Esophagus muscularis mucosa (tissue), 4 donors: ENCODE data around the gene SLC22A8. TPM values are rescaled to one million over a fixed set of nuclear protein-coding genes. Genes with fewer than 3 reads are reported as not detected.
"Not testable (repeated sequence)": the region's sequence is repeated elsewhere in the genome, so short reads cannot be mapped to it uniquely, and the experiment has no call there.

ENCODE experiments used
- DNase-seq: peaks from one replicate; pipeline ENCODE4 v3.0.0-alpha.2; 2017; ENCODE audit errors: extremely low spot score
- H3K27ac ChIP-seq, 4 donors: fragments of 200-600 bp; sonication (generic); replicated peaks in 1 of 4; 1 replicate in 3 of 4; 2 replicates in 1 of 4; pipeline ENCODE4 v1.5.1; 2016 to 2019; ENCODE audit warnings: mild to moderate bottlenecking in 1 of 4
- H3K27me3 ChIP-seq, 4 donors: fragments of 200-600 bp; sonication (generic); one replicate each; pipeline versions ENCODE4 v1.5.1 to v1.6.0; 2016 to 2019
- H3K36me3 ChIP-seq, 4 donors: fragments of 200-600 bp; sonication (generic); one replicate each; pipeline ENCODE4 v1.5.1; 2016 to 2019
- H3K4me1 ChIP-seq, 4 donors: fragments of 200-600 bp; sonication (generic); one replicate each; pipeline ENCODE4 v1.5.1; 2016 to 2019
- H3K4me3 ChIP-seq, 4 donors: fragments of 200-600 bp; sonication (generic); 1 replicate in 2 of 4; 2 replicates in 2 of 4; pipeline ENCODE4 v1.5.1; 2016 to 2019; ENCODE audit warnings: mild to moderate bottlenecking in 4 of 4, moderate library complexity in 1 of 4
- H3K9me3 ChIP-seq, 4 donors: fragments of 200-600 bp; sonication (generic); 1 replicate in 3 of 4; 2 replicates in 1 of 4; pipeline ENCODE4 v1.5.1; 2016 to 2019
- EP300 ChIP-seq: sonication (generic); formaldehyde crosslinking; IDR thresholded peaks from one replicate; pipeline ENCODE4 v1.6.1; 2017; ENCODE audit warnings: antibody characterized with exemption
- POLR2A ChIP-seq: fragments of 450-650 bp; IDR thresholded peaks from one replicate; pipeline ENCODE4 v1.6.1; 2017; ENCODE audit warnings: antibody characterized with exemption, moderate library complexity, mild to moderate bottlenecking, low read depth
- POLR2AphosphoS5 ChIP-seq, 2 donors: sonication (generic); formaldehyde crosslinking; IDR thresholded peaks; one replicate each; pipeline ENCODE4 v1.6.1; 2017; ENCODE audit warnings: antibody characterized with exemption in 2 of 2
- whole genome bisulfite sequencing: methylation state at CpG from one replicate; pipeline ENCODE4 v1.1.5; 2018; 5-methylcytosine and 5-hydroxymethylcytosine counted together
- intact Hi-C: fragments of 100-400 bp; cut with DNase I; formaldehyde crosslinking; loops from one replicate; pipeline ENCODE4 v1.15.1; 2023
- total RNA-seq, 4 donors: library from RNA; depleted of rRNA; stranded (reverse); fragments of >200 nt; gene quantifications; one replicate each; pipeline versions ENCODE4 v1.1.0 to v1.2.1, GENCODE V29; 2016
- TF ChIP-seq, protein P1 (sequence below), 3 experiments: fragments of 200-600 bp in 2 of 3; fragments of 450-650 bp in 1 of 3; sonication (generic) in 2 of 3; IDR thresholded peaks; one replicate each; pipeline ENCODE4 v1.5.1; 2017 to 2019; ENCODE audit warnings: antibody characterized with exemption in 3 of 3, mild to moderate bottlenecking in 2 of 3, moderate library complexity in 1 of 3

SLC22A8 gene
- total RNA-seq, 4 donors from 2014 or later, result not detected

DNA sequence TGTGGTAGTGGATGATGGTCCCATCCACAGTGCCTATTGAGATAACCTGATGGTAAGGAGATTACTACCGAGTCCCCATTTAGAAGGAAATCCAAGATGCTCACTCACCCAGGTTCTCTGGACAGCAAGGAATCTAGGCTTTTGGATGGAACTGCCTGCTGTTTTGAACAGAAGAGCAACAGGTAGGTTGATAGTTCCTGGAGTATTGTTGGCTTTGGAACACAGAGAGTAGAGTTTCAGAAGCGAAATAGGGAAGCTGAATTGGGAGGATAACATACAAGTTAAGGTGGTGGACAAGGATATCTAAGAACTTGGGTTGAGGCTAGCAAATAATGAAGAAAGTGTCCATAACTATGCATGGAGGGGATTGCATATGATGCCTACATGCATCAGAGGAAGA is 58.5 kb downstream of the SLC22A8 start:
- Histone ChIP-seq H3K27me3 (no peaks in the 10 kb centered on the region), H3K4me1 (peaks cover 11 to 17% (median 16%) of the 10 kb centered on the region in 4 donors), H3K36me3 (no peaks in the 10 kb centered on the region), H3K9me3 (no peaks in the 10 kb centered on the region), H3K27ac (no peak overlapping the region), H3K4me3 (no peak overlapping the region)
- intact Hi-C loops, result no loop called here
- TF ChIP-seq, protein P1, sequence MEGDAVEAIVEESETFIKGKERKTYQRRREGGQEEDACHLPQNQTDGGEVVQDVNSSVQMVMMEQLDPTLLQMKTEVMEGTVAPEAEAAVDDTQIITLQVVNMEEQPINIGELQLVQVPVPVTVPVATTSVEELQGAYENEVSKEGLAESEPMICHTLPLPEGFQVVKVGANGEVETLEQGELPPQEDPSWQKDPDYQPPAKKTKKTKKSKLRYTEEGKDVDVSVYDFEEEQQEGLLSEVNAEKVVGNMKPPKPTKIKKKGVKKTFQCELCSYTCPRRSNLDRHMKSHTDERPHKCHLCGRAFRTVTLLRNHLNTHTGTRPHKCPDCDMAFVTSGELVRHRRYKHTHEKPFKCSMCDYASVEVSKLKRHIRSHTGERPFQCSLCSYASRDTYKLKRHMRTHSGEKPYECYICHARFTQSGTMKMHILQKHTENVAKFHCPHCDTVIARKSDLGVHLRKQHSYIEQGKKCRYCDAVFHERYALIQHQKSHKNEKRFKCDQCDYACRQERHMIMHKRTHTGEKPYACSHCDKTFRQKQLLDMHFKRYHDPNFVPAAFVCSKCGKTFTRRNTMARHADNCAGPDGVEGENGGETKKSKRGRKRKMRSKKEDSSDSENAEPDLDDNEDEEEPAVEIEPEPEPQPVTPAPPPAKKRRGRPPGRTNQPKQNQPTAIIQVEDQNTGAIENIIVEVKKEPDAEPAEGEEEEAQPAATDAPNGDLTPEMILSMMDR (IDR thresholded peaks at IDR 0.05), result no peak
- TF ChIP-seq EP300, result no peak
- TF ChIP-seq POLR2AphosphoS5 (IDR thresholded peaks at IDR 0.05), result no peak
- TF ChIP-seq POLR2A, result no peak
- 79% methylated on average over 2 of the region's 2 CpGs for WGBS
- DNase-seq, result no peak

GRCh38 chr11:62954478-62954877 is 61.2 kb downstream of the SLC22A8 start:
- peaks cover 9 to 13% (median 12%) of the 10 kb centered on the region in 4 donors for H3K4me1 ChIP-seq
- no peaks in the 10 kb centered on the region for H3K36me3 ChIP-seq
- DNase-seq, result no peak
- H3K27ac ChIP-seq, result no peak overlapping the region
- intact Hi-C loops, result no loop called here
- H3K27me3 ChIP-seq, result no peaks in the 10 kb centered on the region
- no peak overlapping the region for H3K4me3 ChIP-seq
- no peaks in the 10 kb centered on the region for H3K9me3 ChIP-seq
- TF ChIP-seq EP300 (no peak), POLR2AphosphoS5 (IDR thresholded peaks at IDR 0.05) (no peak), POLR2A (no peak)
- TF ChIP-seq, protein P1 (IDR thresholded peaks at IDR 0.05), result no peak
- WGBS, result 71% methylated on average over 5 of the region's 5 CpGs

- intact Hi-C loops, result no loop called here
- WGBS, result 91% methylated on average over 4 of the region's 4 CpGs
- no peaks in the 10 kb centered on the region for H3K27me3 ChIP-seq
- DNase-seq, result no peak
- H3K9me3 ChIP-seq, result no peaks in the 10 kb centered on the region
- no peaks in the 10 kb centered on the region for H3K36me3 ChIP-seq
- no peak overlapping the region for H3K4me3 ChIP-seq
- no peak overlapping the region for H3K27ac ChIP-seq
- peaks cover 3 to 6% (median 5%) of the 10 kb centered on the region in 4 donors for H3K4me1 ChIP-seq
- TF ChIP-seq, protein P1 (IDR thresholded peaks at IDR 0.05), result no peak
- TF ChIP-seq POLR2A, result no peak
- no peak for TF ChIP-seq POLR2AphosphoS5 (IDR thresholded peaks at IDR 0.05)
- no peak for TF ChIP-seq EP300
Measured at GRCh38 chr11:62953811-62954210, 61.8 kb downstream of the SLC22A8 start.

DNA sequence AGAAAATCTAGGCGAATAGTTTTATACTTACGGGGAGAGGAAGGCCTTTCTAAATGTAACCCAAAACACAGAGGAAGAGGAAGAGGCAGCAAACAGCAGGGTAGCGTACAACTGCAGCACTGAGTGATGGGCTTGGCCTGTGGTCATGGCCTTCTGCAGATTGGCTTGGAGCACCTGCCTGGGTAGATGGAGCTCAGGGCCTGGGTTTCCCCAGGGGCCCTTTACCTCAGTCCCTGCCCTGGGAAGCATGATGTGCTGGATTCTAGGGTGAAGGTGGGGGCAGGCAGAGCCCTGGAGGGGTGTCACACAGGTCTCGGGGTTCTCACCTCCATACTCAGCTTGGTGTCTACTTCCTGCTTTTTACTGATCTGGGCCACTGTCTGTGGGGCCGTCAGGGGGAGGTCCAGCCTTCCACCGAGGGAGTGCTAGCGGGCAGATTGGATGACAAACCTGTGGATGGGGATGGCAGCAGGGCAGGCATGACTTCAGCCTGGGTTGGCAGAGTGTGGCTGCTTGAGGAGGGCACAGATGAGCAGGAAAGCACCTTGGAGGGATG is 66.8 kb downstream of the SLC22A8 start:
- 91% methylated on average over 6 of the region's 7 CpGs for WGBS
- Histone ChIP-seq H3K27ac (no peak overlapping the region), H3K36me3 (no peaks in the 10 kb centered on the region), H3K4me3 (no peak overlapping the region), H3K4me1 (no peaks in the 10 kb centered on the region), H3K27me3 (no peaks in the 10 kb centered on the region), H3K9me3 (peaks cover 0 to 10% (median 8%) of the 10 kb centered on the region in 4 donors)
- TF ChIP-seq POLR2A (no peak), POLR2AphosphoS5 (IDR thresholded peaks at IDR 0.05) (no peak), EP300 (no peak)
- TF ChIP-seq, protein P1 (IDR thresholded peaks at IDR 0.05), result no peak
- no peak for DNase-seq
- intact Hi-C loops, result no loop called here

DNA sequence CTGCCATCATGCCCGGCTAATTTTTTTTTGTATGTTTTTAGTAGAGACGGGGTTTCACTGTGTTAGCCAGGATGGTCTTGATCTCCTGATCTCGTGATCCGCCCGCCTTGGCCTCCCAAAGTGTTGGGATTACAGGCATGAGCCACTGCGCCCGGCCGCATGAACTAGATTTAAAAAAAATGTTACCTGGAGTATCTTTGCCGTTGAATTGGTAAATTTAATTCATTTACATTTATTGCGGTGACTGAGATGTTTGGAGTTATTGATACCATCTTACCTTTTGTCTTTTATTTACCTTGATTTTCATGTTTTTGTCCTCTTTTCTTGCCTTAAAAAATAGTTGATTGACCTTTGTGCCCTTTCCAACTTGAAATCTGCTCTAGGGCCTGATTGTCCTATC is 70.1 kb downstream of the SLC22A8 start:
- H3K27me3 ChIP-seq, H3K9me3 ChIP-seq, H3K4me3 ChIP-seq, intact Hi-C loops, H3K27ac ChIP-seq, DNase-seq, H3K4me1 ChIP-seq, H3K36me3 ChIP-seq: not testable (repeated sequence)
- WGBS, result 94% methylated on average over 10 of the region's 10 CpGs

Other genes starting within 250 kb of the SLC22A8 start
- gene TAF6L, start 244.4 kb downstream of the SLC22A8 start, total RNA-seq, result 10 to 100 TPM; 12.0 to 27.2 (median 14.6) TPM
- 10 to 100 TPM; 33.2 to 50.8 (median 44.8) TPM for gene TMEM179B, start 228.4 kb downstream of the SLC22A8 start, total RNA-seq
- 10 to 100 TPM; 13.7 to 17.9 (median 15.8) TPM for gene TMEM223, start 223.8 kb downstream of the SLC22A8 start, total RNA-seq
- gene NXF1, start 210.4 kb downstream of the SLC22A8 start, total RNA-seq, result 10 to 100 TPM; 38.6 to 86.4 (median 48.4) TPM
- 10 to 100 TPM; 22.8 to 31.6 (median 31.6) TPM for gene STX5, start 183.8 kb downstream of the SLC22A8 start, total RNA-seq
- not detected for gene TEX54, start 183.0 kb downstream of the SLC22A8 start, total RNA-seq
- 10 to 100 TPM; 18.3 to 53.1 (median 48.1) TPM for gene WDR74, start 176.3 kb downstream of the SLC22A8 start, total RNA-seq
- 100 to 1,000 TPM in 1 of 4 donors, 10 to 100 TPM in 3; 53.2 to 123 (median 86.4) TPM for gene SLC3A2, start 134.9 kb downstream of the SLC22A8 start, total RNA-seq
- gene CHRM1, start 94.5 kb downstream of the SLC22A8 start, total RNA-seq, result under 1 TPM in 2 of 4 donors, not detected in 2; 0.33 to 0.40 TPM
- not detected for gene SLC22A6, start 30.9 kb downstream of the SLC22A8 start, total RNA-seq
- gene SLC22A24, start 128.4 kb upstream of the SLC22A8 start, total RNA-seq, result not detected
- gene SLC22A25, start 227.8 kb upstream of the SLC22A8 start, total RNA-seq, result not detected